Keratinocyte (primary cell): ENCODE measurements around the gene TSR1. TPM values are rescaled to one million over a fixed set of nuclear protein-coding genes. Genes with fewer than 3 reads are reported as not detected.

Experiments used
- DNase-seq: peaks from one replicate; pipeline ENCODE4 v3.0.0-alpha.2; 2011; ENCODE audit warnings: low read depth, missing footprints, low spot score
- FAIRE-seq: peaks from 2 replicates; lab custom pipeline; 2011; peaks lifted over from hg19 to GRCh38; lab: Jason Lieb, UNC
- H2AFZ ChIP-seq: 2 replicates; pipeline ENCODE4 v1.6.0; 2012; ENCODE audit warnings: low read length, control low read depth, inconsistent platforms; ENCODE audit not compliant: control insufficient read depth
- H3K27ac ChIP-seq: 2 replicates; pipeline ENCODE4 v1.5.1; 2011; ENCODE audit warnings: low read length; ENCODE audit not compliant: control insufficient read depth, insufficient read depth
- H3K27me3 ChIP-seq: 3 replicates; pipeline ENCODE4 v1.6.0; 2011; ENCODE audit warnings: low read length; ENCODE audit not compliant: control insufficient read depth, insufficient read depth; ENCODE audit errors: extremely low read depth
- H3K36me3 ChIP-seq, 2 experiments: 2 replicates in 1 of 2; 3 replicates in 1 of 2; pipeline ENCODE4 v1.5.1; 2011; ENCODE audit warnings: low read length in 2 of 2, mild to moderate bottlenecking in 1 of 2; ENCODE audit not compliant: control insufficient read depth in 2 of 2, insufficient read depth in 2 of 2; ENCODE audit errors: extremely low read depth in 1 of 2
- H3K4me1 ChIP-seq: 3 replicates; pipeline ENCODE4 v1.5.1; 2011; ENCODE audit warnings: low read length; ENCODE audit not compliant: control insufficient read depth, insufficient read depth; ENCODE audit errors: extremely low read depth
- H3K4me2 ChIP-seq: 3 replicates; pipeline ENCODE4 v1.6.0; 2011; ENCODE audit warnings: low read depth, low read length; ENCODE audit not compliant: control insufficient read depth, insufficient read depth; ENCODE audit errors: extremely low read depth
- H3K4me3 ChIP-seq, 3 experiments: fragments of 200-600 bp in 1 of 3; sonication (generic) in 1 of 3; 2 replicates in 2 of 3; 3 replicates in 1 of 3; pipeline ENCODE4 v1.5.1; 2011 to 2016; ENCODE audit warnings: low read length in 3 of 3, mild to moderate bottlenecking in 3 of 3, control low read depth in 2 of 3, inconsistent platforms in 1 of 3, low read depth in 1 of 3, mixed read lengths in 1 of 3, mixed run types in 1 of 3, moderate library complexity in 1 of 3; ENCODE audit not compliant: control insufficient read depth in 2 of 3, insufficient read depth in 2 of 3; ENCODE audit errors: extremely low read depth in 1 of 3
- H3K79me2 ChIP-seq: 2 replicates; pipeline ENCODE4 v1.6.0; 2012; ENCODE audit warnings: low read length; ENCODE audit not compliant: control insufficient read depth, insufficient read depth
- H3K9ac ChIP-seq: 3 replicates; pipeline ENCODE4 v1.6.0; 2011; ENCODE audit warnings: low read length; ENCODE audit not compliant: control insufficient read depth, insufficient read depth; ENCODE audit errors: extremely low read depth
- H3K9me1 ChIP-seq: 3 replicates; pipeline ENCODE4 v1.6.0; 2011; ENCODE audit warnings: low read length; ENCODE audit not compliant: control insufficient read depth, insufficient read depth; ENCODE audit errors: extremely low read depth
- H3K9me3 ChIP-seq: 2 replicates; pipeline ENCODE4 v1.5.1; 2012; ENCODE audit warnings: low read depth, low read length; ENCODE audit not compliant: control insufficient read depth
- H4K20me1 ChIP-seq: 3 replicates; pipeline ENCODE4 v1.6.0; 2011; ENCODE audit warnings: low read length; ENCODE audit not compliant: control insufficient read depth, insufficient read depth; ENCODE audit errors: extremely low read depth
- EZH2 ChIP-seq: IDR thresholded peaks from one replicate; pipeline ENCODE4 v1.6.1; 2012; ENCODE audit warnings: inconsistent platforms, mild to moderate bottlenecking, low read length, moderate library complexity
- dilution Hi-C: fragments of 300-500 bp; cut with MboI; formaldehyde crosslinking; loops from one replicate; pipeline ENCODE4 v1.7.0; 2020; ENCODE audit warnings: low sequenced_read_pairs; ENCODE audit not compliant: extremely low pct_ligation_motif_present
- polyA plus RNA-seq, 5 experiments: library from polyadenylated mRNA; depleted of rRNA in 3 of 5; stranded (reverse) in 3 of 5; stranded (forward) in 1 of 5; unstranded in 1 of 5; fragments of >200 nt; gene quantifications; 1 replicate in 1 of 5; 2 replicates in 3 of 5; 3 replicates in 1 of 5; pipeline versions ENCODE4 v1.2.1 to v1.2.3, GENCODE V29; 2011 to 2012; ENCODE audit warnings: missing spikeins in 2 of 5, low read depth in 1 of 5, low replicate concordance in 1 of 5
- TF ChIP-seq, protein P1 (sequence below), 3 experiments: IDR thresholded peaks in 1 of 3; conservative IDR thresholded peaks in 1 of 3; optimal IDR thresholded peaks in 1 of 3; 2 replicates in 2 of 3; 3 replicates in 1 of 3; pipeline versions ENCODE3 to v1.5.1; 2011; ENCODE audit warnings: low read length in 3 of 3, mild to moderate bottlenecking in 3 of 3, moderate library complexity in 2 of 3, control low read depth in 1 of 3, inconsistent platforms in 1 of 3; ENCODE audit not compliant: insufficient read depth in 2 of 3; ENCODE audit errors: extremely low read depth in 1 of 3

Gene TSR1
- polyA plus RNA-seq, 1 donor (not counting 4 experiments of a cell fraction or from before 2014, with no cell fraction given): 17.1 TPM

DNA sequence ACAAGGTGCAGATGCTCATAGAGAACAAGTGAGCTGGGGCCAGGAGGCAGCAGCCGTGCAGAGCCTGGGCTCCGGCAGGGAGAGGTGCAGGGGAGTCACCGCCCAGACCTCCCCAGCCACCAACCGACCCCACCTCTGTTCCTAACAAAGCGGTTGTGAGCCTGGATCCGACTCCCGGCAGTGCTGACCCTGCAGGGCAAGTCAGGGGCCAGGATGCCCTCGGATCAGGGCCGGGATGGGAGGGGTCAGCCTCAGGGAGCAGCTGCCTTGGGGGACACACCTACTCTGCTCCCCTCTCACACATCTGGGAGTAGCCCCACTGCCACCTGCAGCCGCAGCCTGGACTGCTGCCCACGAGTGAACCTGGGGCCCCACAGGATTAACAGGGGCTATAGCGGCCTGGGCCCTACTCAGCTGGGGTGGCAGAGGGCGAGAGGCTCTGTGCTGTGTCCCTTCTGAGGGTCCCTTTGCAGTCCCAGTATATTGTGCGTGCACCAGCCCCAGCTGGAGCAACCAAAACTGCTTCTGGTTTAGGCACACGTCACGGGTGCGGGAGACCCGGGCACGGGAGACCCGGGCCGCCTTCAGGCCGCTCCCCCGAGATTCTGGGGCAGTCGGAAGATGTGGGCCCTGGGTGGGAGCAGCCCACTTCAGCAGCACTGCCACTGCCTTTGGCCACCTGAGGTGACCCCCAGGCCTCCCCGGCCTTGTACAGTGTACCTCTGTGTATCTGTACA, 43.4 kb upstream of the TSR1 start:
- no peak for FAIRE-seq
- TF ChIP-seq, protein P1, sequence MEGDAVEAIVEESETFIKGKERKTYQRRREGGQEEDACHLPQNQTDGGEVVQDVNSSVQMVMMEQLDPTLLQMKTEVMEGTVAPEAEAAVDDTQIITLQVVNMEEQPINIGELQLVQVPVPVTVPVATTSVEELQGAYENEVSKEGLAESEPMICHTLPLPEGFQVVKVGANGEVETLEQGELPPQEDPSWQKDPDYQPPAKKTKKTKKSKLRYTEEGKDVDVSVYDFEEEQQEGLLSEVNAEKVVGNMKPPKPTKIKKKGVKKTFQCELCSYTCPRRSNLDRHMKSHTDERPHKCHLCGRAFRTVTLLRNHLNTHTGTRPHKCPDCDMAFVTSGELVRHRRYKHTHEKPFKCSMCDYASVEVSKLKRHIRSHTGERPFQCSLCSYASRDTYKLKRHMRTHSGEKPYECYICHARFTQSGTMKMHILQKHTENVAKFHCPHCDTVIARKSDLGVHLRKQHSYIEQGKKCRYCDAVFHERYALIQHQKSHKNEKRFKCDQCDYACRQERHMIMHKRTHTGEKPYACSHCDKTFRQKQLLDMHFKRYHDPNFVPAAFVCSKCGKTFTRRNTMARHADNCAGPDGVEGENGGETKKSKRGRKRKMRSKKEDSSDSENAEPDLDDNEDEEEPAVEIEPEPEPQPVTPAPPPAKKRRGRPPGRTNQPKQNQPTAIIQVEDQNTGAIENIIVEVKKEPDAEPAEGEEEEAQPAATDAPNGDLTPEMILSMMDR (optimal IDR thresholded peaks at IDR 0.05 in 1 of 3, IDR thresholded peaks at IDR 0.05 in 1 of 3, conservative IDR thresholded peaks at IDR 0.05 in 1 of 3; ENCODE audit: extremely low read depth in 1 of 3, insufficient read depth in 2 of 3, low read length in 3 of 3): no peak
- no peak for TF ChIP-seq EZH2

DNA sequence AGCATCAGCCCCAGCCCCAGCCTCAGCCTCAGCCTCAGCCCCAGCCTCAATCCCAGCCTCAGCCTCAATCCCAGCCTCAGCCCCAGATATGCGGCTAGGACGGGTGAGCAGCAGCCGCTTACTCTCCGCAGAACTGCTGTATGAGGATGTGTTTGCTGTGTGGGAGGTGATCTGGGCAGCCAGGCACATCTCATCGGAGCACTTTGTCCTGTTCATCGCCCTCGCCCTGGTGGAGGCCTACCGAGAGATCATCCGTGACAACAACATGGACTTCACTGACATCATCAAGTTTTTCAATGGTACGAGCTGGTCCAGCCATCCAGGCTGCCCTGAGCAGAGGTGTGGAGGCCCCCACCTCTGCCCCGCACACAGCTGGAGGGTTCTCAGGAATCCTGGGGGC, 42.6 kb upstream of the TSR1 start:
- FAIRE-seq: no peak

More for the DNA sequence above, 43.4 kb upstream of the TSR1 start:
- no peaks in the 10 kb centered on the region for H3K9me3 ChIP-seq
- H2AFZ ChIP-seq: no peak overlapping the region
- no peak overlapping the region for H3K4me3 ChIP-seq
- H3K9ac ChIP-seq: no peak overlapping the region
- H3K36me3 ChIP-seq: peaks cover 13 to 15% of the 10 kb centered on the region in 2 experiments
- dilution Hi-C loops: no loop called here
- no peak overlapping the region for H3K27ac ChIP-seq
- no peak overlapping the region for H3K4me2 ChIP-seq
- H3K79me2 ChIP-seq: no peaks in the 10 kb centered on the region
- H4K20me1 ChIP-seq: no peaks in the 10 kb centered on the region
- H3K27me3 ChIP-seq: no peaks in the 10 kb centered on the region
- peaks cover 2% of the 10 kb centered on the region for H3K4me1 ChIP-seq
- H3K9me1 ChIP-seq: no peaks in the 10 kb centered on the region
- no peak for DNase-seq

More for the DNA sequence above, 42.6 kb upstream of the TSR1 start:
- H3K4me1 ChIP-seq: peaks cover 5% of the 10 kb centered on the region
- DNase-seq: no peak
- H3K36me3 ChIP-seq: peaks cover 10 to 15% of the 10 kb centered on the region in 2 experiments
- H3K4me2 ChIP-seq: no peak overlapping the region
- H3K27me3 ChIP-seq: no peaks in the 10 kb centered on the region
- dilution Hi-C loops: no loop called here
- no peak overlapping the region for H2AFZ ChIP-seq
- TF ChIP-seq, protein P1 (optimal IDR thresholded peaks at IDR 0.05 in 1 of 3, IDR thresholded peaks at IDR 0.05 in 1 of 3, conservative IDR thresholded peaks at IDR 0.05 in 1 of 3; ENCODE audit: extremely low read depth in 1 of 3, insufficient read depth in 2 of 3, low read length in 3 of 3): no peak
- TF ChIP-seq EZH2: no peak
- H3K79me2 ChIP-seq: no peaks in the 10 kb centered on the region
- H3K9me1 ChIP-seq: no peaks in the 10 kb centered on the region
- H3K9ac ChIP-seq: no peak overlapping the region
- H3K27ac ChIP-seq: no peak overlapping the region
- H3K4me3 ChIP-seq: no peak overlapping the region
- no peaks in the 10 kb centered on the region for H4K20me1 ChIP-seq
- H3K9me3 ChIP-seq: no peaks in the 10 kb centered on the region
